ENCODE data around the gene RMND5B.

RMND5B gene

GRCh38 chr5:178131446-178131996, 707 bp downstream of the RMND5B start:
- DNase-seq = no peak

- no peak for DNase-seq
Observed at GRCh38 chr5:178136990-178137389, 6.2 kb downstream of the RMND5B start.

GRCh38 chr5:178137991-178138390, 7.2 kb downstream of the RMND5B start:
- no peak for DNase-seq

GRCh38 chr5:178141550-178141949, 10.7 kb downstream of the RMND5B start:
- DNase-seq = no peak

GRCh38 chr5:178142642-178143041, 11.8 kb downstream of the RMND5B start:
- no peak for DNase-seq

- no peak for DNase-seq
Observed at GRCh38 chr5:178143246-178143645, 12.4 kb downstream of the RMND5B start.

- no peak for DNase-seq
Observed at GRCh38 chr5:178143901-178144300, 13.1 kb downstream of the RMND5B start.

GRCh38 chr5:178145965-178146820, 15.4 kb downstream of the RMND5B start:
- peak; percentile 36 to 65 (median 52) for DNase-seq

GRCh38 chr5:178147406-178147805, 16.6 kb downstream of the RMND5B start:
- no peak for DNase-seq

- DNase-seq = no peak
Observed at GRCh38 chr5:178149199-178149932, 18.6 kb downstream of the RMND5B start.

- no peak for DNase-seq
Observed at GRCh38 chr5:178150977-178151734, 20.3 kb downstream of the RMND5B start.

- DNase-seq = no peak
Observed at GRCh38 chr5:178152491-178153444, 22.0 kb downstream of the RMND5B start.

GRCh38 chr5:178153530-178154340, 22.9 kb downstream of the RMND5B start, which contains the start of gene NHP2:
TSS of gene NHP2 (minus strand) at chr5:178153885. CDS start at chr5:178153817, 68 bp downstream.
- peak; percentile 99 to 100 (median 100) for DNase-seq

GRCh38 chr5:178155065-178155464, 24.3 kb downstream of the RMND5B start:
- DNase-seq = no peak

- no peak for DNase-seq
Observed at GRCh38 chr5:178160176-178160575, 29.4 kb downstream of the RMND5B start.

GRCh38 chr5:178162481-178162880, 31.7 kb downstream of the RMND5B start:
- no peak for DNase-seq

GRCh38 chr5:178163772-178164735, 33.2 kb downstream of the RMND5B start:
- peak; percentile 83 to 95 (median 90) for DNase-seq

- no peak for DNase-seq
Observed at GRCh38 chr5:178165581-178165980, 34.8 kb downstream of the RMND5B start.

GRCh38 chr5:178170455-178170854, 39.6 kb downstream of the RMND5B start:
- DNase-seq = no peak
